Neural cell (in vitro differentiated cells): Measurements from ENCODE around the gene OXSR1.

Source experiments
- CTCF ChIP-seq: fragments of 450-650 bp; IDR thresholded peaks from 2 replicates; pipeline ENCODE4 v1.5.1; 2014; ENCODE audit warnings: antibody characterized with exemption, mild to moderate bottlenecking, moderate library complexity; ENCODE audit not compliant: poor library complexity, severe bottlenecking
- EP300 ChIP-seq: fragments of 450-650 bp; conservative IDR thresholded peaks from 2 replicates; pipeline ENCODE4 v1.6.1; 2014; ENCODE audit warnings: antibody characterized with exemption, mild to moderate bottlenecking, moderate library complexity; ENCODE audit not compliant: poor library complexity, severe bottlenecking
- EZH2 ChIP-seq: fragments of 200-600, 300-800 bp; shearing (Covaris generic), sonication (generic); IDR thresholded peaks from 2 replicates; pipeline ENCODE4 v1.6.1; 2014; ENCODE audit warnings: antibody characterized with exemption, low read length, borderline replicate concordance, mild to moderate bottlenecking; ENCODE audit not compliant: insufficient read depth, poor library complexity, severe bottlenecking
- POLR2AphosphoS5 ChIP-seq: IDR thresholded peaks from 2 replicates; pipeline ENCODE4 v1.6.1; 2012
- RAD21 ChIP-seq: fragments of 450-650 bp; conservative IDR thresholded peaks from 2 replicates; pipeline ENCODE4 v1.6.1; 2014; ENCODE audit warnings: antibody characterized with exemption, mild to moderate bottlenecking, moderate library complexity
- TF ChIP-seq, protein P1 (sequence below): IDR thresholded peaks from 2 replicates; pipeline ENCODE4 v1.6.1; 2012; ENCODE audit warnings: borderline replicate concordance

- TF ChIP-seq EP300: no peak
- no peak for TF ChIP-seq CTCF
- no peak for TF ChIP-seq RAD21
- TF ChIP-seq, protein P1, sequence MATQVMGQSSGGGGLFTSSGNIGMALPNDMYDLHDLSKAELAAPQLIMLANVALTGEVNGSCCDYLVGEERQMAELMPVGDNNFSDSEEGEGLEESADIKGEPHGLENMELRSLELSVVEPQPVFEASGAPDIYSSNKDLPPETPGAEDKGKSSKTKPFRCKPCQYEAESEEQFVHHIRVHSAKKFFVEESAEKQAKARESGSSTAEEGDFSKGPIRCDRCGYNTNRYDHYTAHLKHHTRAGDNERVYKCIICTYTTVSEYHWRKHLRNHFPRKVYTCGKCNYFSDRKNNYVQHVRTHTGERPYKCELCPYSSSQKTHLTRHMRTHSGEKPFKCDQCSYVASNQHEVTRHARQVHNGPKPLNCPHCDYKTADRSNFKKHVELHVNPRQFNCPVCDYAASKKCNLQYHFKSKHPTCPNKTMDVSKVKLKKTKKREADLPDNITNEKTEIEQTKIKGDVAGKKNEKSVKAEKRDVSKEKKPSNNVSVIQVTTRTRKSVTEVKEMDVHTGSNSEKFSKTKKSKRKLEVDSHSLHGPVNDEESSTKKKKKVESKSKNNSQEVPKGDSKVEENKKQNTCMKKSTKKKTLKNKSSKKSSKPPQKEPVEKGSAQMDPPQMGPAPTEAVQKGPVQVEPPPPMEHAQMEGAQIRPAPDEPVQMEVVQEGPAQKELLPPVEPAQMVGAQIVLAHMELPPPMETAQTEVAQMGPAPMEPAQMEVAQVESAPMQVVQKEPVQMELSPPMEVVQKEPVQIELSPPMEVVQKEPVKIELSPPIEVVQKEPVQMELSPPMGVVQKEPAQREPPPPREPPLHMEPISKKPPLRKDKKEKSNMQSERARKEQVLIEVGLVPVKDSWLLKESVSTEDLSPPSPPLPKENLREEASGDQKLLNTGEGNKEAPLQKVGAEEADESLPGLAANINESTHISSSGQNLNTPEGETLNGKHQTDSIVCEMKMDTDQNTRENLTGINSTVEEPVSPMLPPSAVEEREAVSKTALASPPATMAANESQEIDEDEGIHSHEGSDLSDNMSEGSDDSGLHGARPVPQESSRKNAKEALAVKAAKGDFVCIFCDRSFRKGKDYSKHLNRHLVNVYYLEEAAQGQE: no peak
- no peak for TF ChIP-seq EZH2
- TF ChIP-seq POLR2AphosphoS5: no peak
Measured at GRCh38 chr3:38275658-38276057, 110.3 kb downstream of the OXSR1 start.
